IMR-90 (cell line): ENCODE measurements around the gene RFTN1. TPM values are rescaled to one million over a fixed set of nuclear protein-coding genes. Genes with fewer than 3 reads are reported as not detected.

Experiments
- ATAC-seq: fragments of 200-7000 bp; cut with Tn5 transposase; 2 replicates; pipeline ENCODE4 v1.9.1; 2020; ENCODE audit warnings: low read depth, mild to moderate bottlenecking, moderate library complexity
- BruUV-seq: library from RNA; stranded (reverse); fragments of 400-500 nt; replicated peaks from 2 replicates; lab custom pipeline; 2021; lab: Mats Ljungman, UMichigan
- CTCF ChIA-PET: fragments of 300-600 bp; formaldehyde crosslinking; extraction: SDS; loops from one replicate; lab custom pipeline; 2021; ENCODE audit warnings: antibody characterized with exemption; lab: Yijun Ruan, JAX
- POLR2A ChIA-PET: fragments of 300-600 bp; sonication (Branson Sonifier 250); formaldehyde crosslinking; loops from one replicate; lab custom pipeline; 2022; ENCODE audit warnings: antibody characterized with exemption; ENCODE audit not compliant: unreplicated experiment; lab: Charles Lee
- DNase-seq: peaks from one replicate; pipeline ENCODE4 v3.0.0; 2013
- H2AFZ ChIP-seq: replicated peaks from 2 replicates; pipeline ENCODE3; 2013; ENCODE audit warnings: low read length, mild to moderate bottlenecking; ENCODE audit not compliant: poor library complexity
- H2AK5ac ChIP-seq: 2 replicates; pipeline ENCODE4 v1.6.1; 2013; ENCODE audit warnings: low read depth, low read length, inconsistent platforms
- H2AK9ac ChIP-seq: replicated peaks from 2 replicates; pipeline ENCODE3; 2013; ENCODE audit warnings: mild to moderate bottlenecking, low read depth, low read length, moderate library complexity; ENCODE audit not compliant: poor library complexity
- H2BK120ac ChIP-seq: 2 replicates; pipeline ENCODE4 v1.6.1; 2013; ENCODE audit warnings: low read depth, low read length, inconsistent platforms
- H2BK15ac ChIP-seq: 3 replicates; pipeline ENCODE4 v1.6.1; 2013; ENCODE audit warnings: low read depth, low read length, inconsistent platforms
- H2BK20ac ChIP-seq: 2 replicates; pipeline ENCODE4 v1.6.1; 2013; ENCODE audit warnings: low read depth, mild to moderate bottlenecking, inconsistent platforms, low read length, moderate library complexity
- H2BK5ac ChIP-seq: 2 replicates; pipeline ENCODE4 v1.6.1; 2013; ENCODE audit warnings: mild to moderate bottlenecking, low read depth, low read length, inconsistent platforms; ENCODE audit not compliant: poor library complexity, severe bottlenecking
- H3K14ac ChIP-seq: replicated peaks from 2 replicates; pipeline ENCODE4 v1.6.1; 2013; ENCODE audit warnings: low read depth, low read length, inconsistent platforms
- H3K18ac ChIP-seq: 2 replicates; pipeline ENCODE4 v1.6.1; 2013; ENCODE audit warnings: low read depth, low read length, control low read depth
- H3K23ac ChIP-seq: 2 replicates; pipeline ENCODE4 v1.6.1; 2013; ENCODE audit warnings: low read depth, low read length, inconsistent platforms
- H3K27ac ChIP-seq: 2 replicates; pipeline ENCODE4 v1.5.1; 2013; ENCODE audit warnings: mild to moderate bottlenecking, control low read depth, low read length; ENCODE audit not compliant: insufficient read depth
- H3K27me3 ChIP-seq: 2 replicates; pipeline ENCODE4 v1.6.1; 2013; ENCODE audit warnings: low read length; ENCODE audit not compliant: control insufficient read depth, insufficient read depth
- H3K36me3 ChIP-seq: 2 replicates; pipeline ENCODE4 v1.6.1; 2013; ENCODE audit warnings: low read length, mixed read lengths; ENCODE audit not compliant: control insufficient read depth, insufficient read depth
- H3K4ac ChIP-seq: 2 replicates; pipeline ENCODE4 v1.6.1; 2013; ENCODE audit warnings: low read depth, low read length, inconsistent platforms
- H3K4me1 ChIP-seq: 2 replicates; pipeline ENCODE4 v1.6.1; 2013; ENCODE audit warnings: low read length, mixed read lengths; ENCODE audit not compliant: control insufficient read depth, insufficient read depth
- H3K4me2 ChIP-seq: 2 replicates; pipeline ENCODE4 v1.6.1; 2013; ENCODE audit warnings: low read depth, mild to moderate bottlenecking, control low read depth, low read length, moderate library complexity
- H3K4me3 ChIP-seq: 2 replicates; pipeline ENCODE4 v1.5.1; 2013; ENCODE audit warnings: low read depth, mild to moderate bottlenecking, control low read depth, low read length, moderate library complexity; ENCODE audit not compliant: insufficient read depth
- H3K56ac ChIP-seq: 2 replicates; pipeline ENCODE4 v1.6.1; 2013; ENCODE audit warnings: low read length, inconsistent platforms; ENCODE audit not compliant: insufficient read depth; ENCODE audit errors: extremely low read depth
- H3K79me1 ChIP-seq, 2 experiments: 2 replicates each; pipeline ENCODE4 v1.6.1; 2013; ENCODE audit warnings: low read length in 2 of 2, inconsistent platforms in 1 of 2, low read depth in 1 of 2
- H3K9ac ChIP-seq: 2 replicates; pipeline ENCODE4 v1.6.1; 2013; ENCODE audit warnings: low read depth, low read length, control low read depth
- H3K9me1 ChIP-seq: 2 replicates; pipeline ENCODE4 v1.6.1; 2013; ENCODE audit warnings: low read length, inconsistent platforms; ENCODE audit not compliant: insufficient read depth
- H3K9me3 ChIP-seq: 2 replicates; pipeline ENCODE4 v1.6.1; 2013; ENCODE audit warnings: low read length; ENCODE audit not compliant: control insufficient read depth, insufficient read depth
- H4K20me1 ChIP-seq: 2 replicates; pipeline ENCODE4 v1.6.1; 2013; ENCODE audit warnings: low read length, inconsistent platforms; ENCODE audit not compliant: insufficient read depth
- H4K5ac ChIP-seq: 2 replicates; pipeline ENCODE4 v1.6.1; 2013; ENCODE audit warnings: mild to moderate bottlenecking, low read depth, low read length, control low read depth
- H4K8ac ChIP-seq, 2 experiments: 2 replicates each; pipeline ENCODE4 v1.6.1; 2013; ENCODE audit warnings: low read depth in 2 of 2, low read length in 2 of 2, control low read depth in 1 of 2, inconsistent platforms in 1 of 2
- H4K91ac ChIP-seq: 2 replicates; pipeline ENCODE4 v1.6.1; 2013; ENCODE audit warnings: low read depth, low read length, inconsistent platforms; ENCODE audit not compliant: insufficient read depth
- CEBPB ChIP-seq: IDR thresholded peaks from 2 replicates; pipeline ENCODE4 v1.6.1; 2012; ENCODE audit warnings: low read depth, low read length, improper control_type of control experiment
- MAZ ChIP-seq: IDR thresholded peaks from 2 replicates; pipeline ENCODE4 v1.6.1; 2012; ENCODE audit warnings: low read depth, mild to moderate bottlenecking, low read length, improper control_type of control experiment, moderate library complexity, borderline replicate concordance
- MXI1 ChIP-seq: IDR thresholded peaks from 2 replicates; pipeline ENCODE4 v1.6.1; 2012; ENCODE audit warnings: low read depth, mild to moderate bottlenecking, low read length, moderate library complexity, borderline replicate concordance
- NFE2L2 ChIP-seq: fragments of 150-350 bp; IDR thresholded peaks from 2 replicates; pipeline ENCODE4 v1.6.1; 2016; ENCODE audit warnings: low read depth, mild to moderate bottlenecking, low read length
- POLR2A ChIP-seq: IDR thresholded peaks from 2 replicates; pipeline ENCODE4 v1.6.1; 2012; ENCODE audit warnings: mild to moderate bottlenecking, low read depth, low read length
- RAD21 ChIP-seq: IDR thresholded peaks from 2 replicates; pipeline ENCODE4 v1.6.1; 2012; ENCODE audit warnings: low read length, improper control_type of control experiment
- RCOR1 ChIP-seq: IDR thresholded peaks from 2 replicates; pipeline ENCODE4 v1.6.1; 2012; ENCODE audit warnings: mild to moderate bottlenecking, low read length, improper control_type of control experiment; ENCODE audit not compliant: insufficient replicate concordance
- SMC3 ChIP-seq: fragments of 150-350 bp; IDR thresholded peaks from 2 replicates; pipeline ENCODE4 v1.6.1; 2016; ENCODE audit warnings: low read depth, mild to moderate bottlenecking, antibody characterized with exemption, low read length, moderate library complexity
- WGBS, 2 experiments: methylation state at CpG; one replicate each; pipeline versions ENCODE4 v1.1.5 to v1.1.7; 2013; ENCODE audit warnings: missing lambda C conversion rate in 2 of 2; ENCODE audit not compliant: insufficient read length in 1 of 2; ENCODE audit errors: extremely low coverage in 2 of 2; 5-methylcytosine and 5-hydroxymethylcytosine counted together
- dilution Hi-C: fragments of 300-500 bp; cut with HindIII; formaldehyde crosslinking; loops from one replicate; pipeline ENCODE4 v1.14.3; 2018; ENCODE audit warnings: low sequenced_read_pairs; ENCODE audit not compliant: unreplicated experiment
- in situ Hi-C: fragments of 300-500 bp; cut with MboI; formaldehyde crosslinking; loops from 3 replicates; pipeline ENCODE4 v1.14.3; 2019; ENCODE audit warnings: low sequenced_read_pairs, inconsistent platforms, mixed read lengths
- intact Hi-C: fragments of 100-400 bp; cut with micrococcal nuclease; formaldehyde crosslinking; loops from 2 replicates; pipeline ENCODE4 v1.10.0; 2022
- polyA plus RNA-seq, 3 experiments: library from polyadenylated mRNA; depleted of rRNA; stranded (reverse); fragments of >200 nt; gene quantifications; 2 replicates each; pipeline ENCODE4 v1.2.3, GENCODE V29; 2012; ENCODE audit warnings: low replicate concordance in 1 of 3
- total RNA-seq: library from RNA; depleted of rRNA; stranded (reverse); fragments of >200 nt; gene quantifications from 2 replicates; pipeline ENCODE4 v1.2.3, GENCODE V29; 2012
- TF ChIP-seq, protein P1 (sequence below): fragments of 150-350 bp; IDR thresholded peaks from 2 replicates; pipeline ENCODE4 v1.6.1; 2017; ENCODE audit warnings: mild to moderate bottlenecking, antibody characterized with exemption, low read length, low read depth

RFTN1 gene
- total and polyA plus RNA-seq, 2 of the 4 experiments (the other 2 are of a cell fraction): 45.0 to 52.0 TPM

DNA sequence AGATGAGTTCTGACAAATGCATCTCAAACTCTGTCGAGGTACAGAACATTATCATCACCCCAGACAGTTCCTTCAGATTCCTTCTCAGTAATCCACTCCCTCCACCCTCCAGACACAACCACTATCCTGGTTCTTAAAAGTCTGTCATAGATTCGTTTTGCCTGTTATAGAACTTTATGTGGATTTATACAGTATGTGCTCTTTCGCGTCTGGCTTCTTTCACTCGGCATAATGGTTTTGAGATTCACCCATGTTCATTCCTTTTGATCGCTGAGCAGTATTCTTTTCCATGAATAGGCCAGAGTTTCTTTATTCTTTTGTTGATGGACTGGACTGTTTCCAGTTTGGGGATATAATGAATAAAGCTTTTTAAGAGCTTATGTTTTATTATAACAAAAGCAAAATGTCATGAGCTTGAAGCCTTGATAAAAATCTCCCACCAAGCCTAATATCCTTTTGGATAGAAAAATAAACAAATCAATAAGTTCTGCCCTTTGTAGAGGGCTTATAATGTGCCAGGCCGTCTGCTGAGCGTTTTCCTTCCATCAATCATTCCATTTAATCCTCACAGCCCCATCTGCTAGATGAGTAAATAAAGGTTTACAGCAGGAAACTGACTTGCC is 21.3 kb upstream of the RFTN1 start:
- Histone ChIP-seq H3K56ac (no peak overlapping the region), H2AK9ac (no peak overlapping the region), H3K9ac (no peak overlapping the region), H2BK20ac (no peak overlapping the region), H4K91ac (no peak overlapping the region), H4K20me1 (no peaks in the 10 kb centered on the region; the same call in 1 of the 2 replicates), H3K36me3 (no peaks in the 10 kb centered on the region), H3K4me3 (no peak overlapping the region), H3K27me3 (peaks cover 48% of the 10 kb centered on the region), H3K9me3 (no peaks in the 10 kb centered on the region), H2AK5ac (no peak overlapping the region), H2AFZ (no peak overlapping the region), H2BK15ac (no peak overlapping the region), H3K27ac (no peak overlapping the region), H2BK120ac (no peak overlapping the region), H3K79me1 (no peaks in the 10 kb centered on the region), H4K5ac (no peak overlapping the region), H3K4me2 (no peak overlapping the region), H3K18ac (no peak overlapping the region), H3K14ac (no peak overlapping the region), H3K23ac (no peak overlapping the region), H3K9me1 (peaks cover 4% of the 10 kb centered on the region; the same call in 1 of the 2 replicates), H2BK5ac (no peak overlapping the region), H3K4ac (no peak overlapping the region), H4K8ac (no peak overlapping the region), H3K4me1 (no peaks in the 10 kb centered on the region)
- no CpG with 5 or more reads among the region's 8 CpGs for WGBS, 2 experiments
- intact Hi-C loops: no loop called here
- POLR2A ChIA-PET: no interaction called here
- DNase-seq (no peak), ATAC-seq (no peak)
- BruUV-seq: no TSS peak
- TF ChIP-seq POLR2A (no peak), MAZ (no peak), NFE2L2 (no peak), CEBPB (no peak), SMC3 (no peak), MXI1 (no peak), RAD21 (no peak), RCOR1 (no peak)
- TF ChIP-seq, protein P1, sequence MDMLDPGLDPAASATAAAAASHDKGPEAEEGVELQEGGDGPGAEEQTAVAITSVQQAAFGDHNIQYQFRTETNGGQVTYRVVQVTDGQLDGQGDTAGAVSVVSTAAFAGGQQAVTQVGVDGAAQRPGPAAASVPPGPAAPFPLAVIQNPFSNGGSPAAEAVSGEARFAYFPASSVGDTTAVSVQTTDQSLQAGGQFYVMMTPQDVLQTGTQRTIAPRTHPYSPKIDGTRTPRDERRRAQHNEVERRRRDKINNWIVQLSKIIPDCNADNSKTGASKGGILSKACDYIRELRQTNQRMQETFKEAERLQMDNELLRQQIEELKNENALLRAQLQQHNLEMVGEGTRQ: no peak
- dilution Hi-C loops: loop anchor here (25.0 kb wide), 1 partner anchor 247 kb away; no protein-coding TSS in a partner anchor
- CTCF ChIA-PET: no interaction called here
- in situ Hi-C loops: loop anchor here (25.0 kb wide), 1 partner anchor 697 kb away; no protein-coding TSS in a partner anchor
